RWPE2 (cell line): Measurements from ENCODE around the gene MAN2B1.

Experiments used
- ATAC-seq: fragments of 200-7000 bp; cut with Tn5 transposase; 3 replicates; pipeline ENCODE4 v1.9.1; 2021; ENCODE audit warnings: low read depth
- DNase-seq: peaks from one replicate; pipeline ENCODE4 v3.0.0-alpha.2; 2020; ENCODE audit warnings: low spot score
- H3K27ac ChIP-seq: fragments of 450-650 bp; 2 replicates; pipeline ENCODE4 v1.5.1; 2017; ENCODE audit warnings: mild to moderate bottlenecking; ENCODE audit not compliant: poor library complexity, severe bottlenecking
- H3K27me3 ChIP-seq: fragments of 250-450 bp; sonication (Bioruptor Pico); 2 replicates; pipeline ENCODE4 v1.5.1; 2021; ENCODE audit warnings: mild to moderate bottlenecking, moderate library complexity; ENCODE audit not compliant: insufficient read depth, poor library complexity, severe bottlenecking
- H3K36me3 ChIP-seq: fragments of 250-450 bp; sonication (Bioruptor Pico); 2 replicates; pipeline ENCODE4 v1.5.1; 2020; ENCODE audit warnings: low read depth, mild to moderate bottlenecking, moderate library complexity
- H3K4me1 ChIP-seq: fragments of 250-450 bp; sonication (Bioruptor Pico); 2 replicates; pipeline ENCODE4 v1.5.1; 2021; ENCODE audit warnings: mild to moderate bottlenecking, moderate library complexity; ENCODE audit not compliant: insufficient read depth, poor library complexity, severe bottlenecking
- H3K4me3 ChIP-seq: fragments of 250-450 bp; sonication (Bioruptor Pico); 2 replicates; pipeline ENCODE4 v1.5.1; 2021; ENCODE audit warnings: mild to moderate bottlenecking, moderate library complexity; ENCODE audit not compliant: severe bottlenecking
- H3K9me3 ChIP-seq: fragments of 250-450 bp; sonication (Bioruptor Pico); 2 replicates; pipeline ENCODE4 v1.5.1; 2021; ENCODE audit warnings: mild to moderate bottlenecking, moderate library complexity; ENCODE audit not compliant: severe bottlenecking
- CTCF ChIP-seq: fragments of 450-650 bp; IDR thresholded peaks from one replicate; pipeline ENCODE4 v1.5.1; 2017; ENCODE audit warnings: mild to moderate bottlenecking, moderate library complexity; ENCODE audit not compliant: poor library complexity, severe bottlenecking

Gene MAN2B1

GRCh38 chr19:12655546-12655945 is 11.0 kb downstream of the MAN2B1 start:
- no peak for TF ChIP-seq CTCF
- Histone ChIP-seq H3K27me3 (no peaks in the 10 kb centered on the region), H3K4me1 (no peaks in the 10 kb centered on the region), H3K9me3 (no peaks in the 10 kb centered on the region), H3K4me3 (no peak overlapping the region), H3K36me3 (peaks cover 3% of the 10 kb centered on the region; the same call in 1 of the 2 replicates), H3K27ac (no peak overlapping the region)
- no peak for DNase-seq
- ATAC-seq = no peak

GRCh38 chr19:12652219-12652618 is 14.3 kb downstream of the MAN2B1 start:
- no peak overlapping the region for H3K27ac ChIP-seq
- H3K36me3 ChIP-seq = no peaks in the 10 kb centered on the region; the same call in 1 of the 2 replicates
- no peak overlapping the region for H3K4me3 ChIP-seq
- H3K27me3 ChIP-seq = no peaks in the 10 kb centered on the region
- no peaks in the 10 kb centered on the region for H3K4me1 ChIP-seq
- DNase-seq (no peak), ATAC-seq (no peak)
- no peak for TF ChIP-seq CTCF
- H3K9me3 ChIP-seq = no peaks in the 10 kb centered on the region

- H3K9me3 ChIP-seq = no peaks in the 10 kb centered on the region
- H3K36me3 ChIP-seq = no peaks in the 10 kb centered on the region
- no peak overlapping the region for H3K4me3 ChIP-seq
- DNase-seq = no peak
- TF ChIP-seq CTCF = no peak
- ATAC-seq = no peak
- no peaks in the 10 kb centered on the region for H3K27me3 ChIP-seq
- no peak overlapping the region for H3K27ac ChIP-seq
- H3K4me1 ChIP-seq = no peaks in the 10 kb centered on the region
These were observed 16.6 kb downstream of the MAN2B1 start for GRCh38 chr19:12649941-12650340.

- Histone ChIP-seq H3K27me3 (no peaks in the 10 kb centered on the region), H3K9me3 (no peaks in the 10 kb centered on the region), H3K4me3 (peak overlapping the region; percentile 35), H3K27ac (no peak overlapping the region), H3K36me3 (no peaks in the 10 kb centered on the region), H3K4me1 (no peaks in the 10 kb centered on the region)
- DNase-seq = no peak
- TF ChIP-seq CTCF = peak; percentile 71
- peak; percentile 52 for ATAC-seq
These were observed 18.5 kb downstream of the MAN2B1 start for GRCh38 chr19:12648088-12648487.

- no peak for TF ChIP-seq CTCF
These were observed 19.0 kb downstream of the MAN2B1 start for GRCh38 chr19:12647490-12648071.

More at GRCh38 chr19:12647490-12648071, 19.0 kb downstream of the MAN2B1 start:
- peak; percentile 79 for ATAC-seq
- peak overlapping the region; percentile 35 for H3K4me3 ChIP-seq
- H3K9me3 ChIP-seq = no peaks in the 10 kb centered on the region
- H3K27me3 ChIP-seq = no peaks in the 10 kb centered on the region
- H3K27ac ChIP-seq = no peak overlapping the region
- H3K36me3 ChIP-seq = no peaks in the 10 kb centered on the region
- no peak for DNase-seq
- no peaks in the 10 kb centered on the region for H3K4me1 ChIP-seq
